ENCODE measurements around the gene SORCS3.

The SORCS3 gene

GRCh38 chr10:105239311-105240219 lies 598.5 kb downstream of the SORCS3 start:
- DNase-seq (ENCODE audit: low read depth), result no peak
- no peak overlapping the region for H3K4me3 ChIP-seq (ENCODE audit: low read depth, low read length)
- TF ChIP-seq CTCF (IDR thresholded peaks at IDR 0.05; ENCODE audit: low read depth, low read length, missing control alignments), result no peak

- DNase-seq (ENCODE audit: low read depth), result no peak
- no peak for TF ChIP-seq CTCF (IDR thresholded peaks at IDR 0.05; ENCODE audit: low read depth, low read length, missing control alignments)
Observed at GRCh38 chr10:105241254-105241653, 600.2 kb downstream of the SORCS3 start.

GRCh38 chr10:105243381-105243780 lies 602.3 kb downstream of the SORCS3 start:
- no peak for TF ChIP-seq CTCF (IDR thresholded peaks at IDR 0.05; ENCODE audit: low read depth, low read length, missing control alignments)
- H3K4me3 ChIP-seq (ENCODE audit: low read depth, low read length), result no peak overlapping the region
- no peak for DNase-seq (ENCODE audit: low read depth)

More at GRCh38 chr10:105241254-105241653, 600.2 kb downstream of the SORCS3 start:
- H3K4me3 ChIP-seq (ENCODE audit: low read depth, low read length), result no peak overlapping the region

- no peak overlapping the region for H3K4me3 ChIP-seq (ENCODE audit: low read depth, low read length)
- no peak for DNase-seq (ENCODE audit: low read depth)
- TF ChIP-seq CTCF (IDR thresholded peaks at IDR 0.05; ENCODE audit: low read depth, low read length, missing control alignments), result no peak
Observed at GRCh38 chr10:105243825-105244224, 602.7 kb downstream of the SORCS3 start.

GRCh38 chr10:105247831-105248499 lies 606.9 kb downstream of the SORCS3 start:
- no peak for TF ChIP-seq CTCF (IDR thresholded peaks at IDR 0.05; ENCODE audit: low read depth, low read length, missing control alignments)
- no peak for DNase-seq (ENCODE audit: low read depth)
- H3K4me3 ChIP-seq (ENCODE audit: low read depth, low read length), result no peak overlapping the region

GRCh38 chr10:105252911-105253310 lies 611.8 kb downstream of the SORCS3 start:
- H3K4me3 ChIP-seq (ENCODE audit: low read depth, low read length), result no peak overlapping the region
- no peak for TF ChIP-seq CTCF (IDR thresholded peaks at IDR 0.05; ENCODE audit: low read depth, low read length, missing control alignments)
- no peak for DNase-seq (ENCODE audit: low read depth)

All from GM12864 (cell line).